NCI-H510A (cell line): ENCODE measurements around the gene SNX21.
"Not testable (repeated sequence)": the region's sequence is repeated elsewhere in the genome, so short reads cannot be mapped to it uniquely, and the experiment has no call there.

Experiments
- DNase-seq: peaks from one replicate; lab custom pipeline; 2025; lab: John Stamatoyannopoulos, UW

Gene SNX21

GRCh38 chr20:45833030-45833882 is at the start of gene SNX21:
Gene SNX21, plus strand, starts transcription at chr20:45833799. Its CDS starts 121 bp downstream, at chr20:45833920.
- peak; percentile 68 for DNase-seq

GRCh38 chr20:45788351-45788750 is 45.2 kb upstream of the SNX21 start:
- DNase-seq = no peak

GRCh38 chr20:45792317-45793118 is 41.1 kb upstream of the SNX21 start:
- DNase-seq = no peak

GRCh38 chr20:45796337-45797065 is 37.1 kb upstream of the SNX21 start:
- DNase-seq = no peak

GRCh38 chr20:45797510-45797909 is 36.1 kb upstream of the SNX21 start:
- not testable (repeated sequence) for DNase-seq

GRCh38 chr20:45797955-45798354 is 35.6 kb upstream of the SNX21 start:
- not testable (repeated sequence) for DNase-seq

GRCh38 chr20:45798935-45799642 is 34.5 kb upstream of the SNX21 start:
- DNase-seq = no peak

- no peak for DNase-seq
Measured at GRCh38 chr20:45801851-45802250, 31.7 kb upstream of the SNX21 start.

GRCh38 chr20:45810191-45810970 is 23.2 kb upstream of the SNX21 start:
- DNase-seq = no peak

- DNase-seq = peak; percentile 95
Measured at GRCh38 chr20:45812157-45813005, 21.2 kb upstream of the SNX21 start, which contains the start of gene UBE2C. Gene UBE2C, plus strand, starts transcription at chr20:45812644. Its CDS starts 52 bp downstream, at chr20:45812696.

- DNase-seq = no peak
Measured at GRCh38 chr20:45813006-45813340, 20.6 kb upstream of the SNX21 start.

- DNase-seq = no peak
Measured at GRCh38 chr20:45813489-45813888, 20.1 kb upstream of the SNX21 start.

- no peak for DNase-seq
Measured at GRCh38 chr20:45814314-45814713, 19.3 kb upstream of the SNX21 start.

GRCh38 chr20:45816951-45817350 is 16.6 kb upstream of the SNX21 start:
- no peak for DNase-seq

- DNase-seq = no peak
Measured at GRCh38 chr20:45817376-45818194, 16.0 kb upstream of the SNX21 start.

- DNase-seq = no peak
Measured at GRCh38 chr20:45818239-45818638, 15.4 kb upstream of the SNX21 start.

- no peak for DNase-seq
Measured at GRCh38 chr20:45819466-45819865, 14.1 kb upstream of the SNX21 start.

- no peak for DNase-seq
Measured at GRCh38 chr20:45821947-45822346, 11.7 kb upstream of the SNX21 start.

- DNase-seq = peak; percentile 46
Measured at GRCh38 chr20:45822857-45823256, 10.7 kb upstream of the SNX21 start.
